T-helper 1 cell treated with Interleukin-12 subunit alpha and Interleukin-12 subunit beta and Interleukin-4 antibody, amounts not matched to agents 30 μg/mL and 1 μg/mL, for 36 hours (primary cell): ENCODE results near the gene B4GALNT1.
"Not testable (repeated sequence)": the region's sequence is repeated elsewhere in the genome, so short reads cannot be mapped to it uniquely, and the experiment has no call there.

Experiments
- H3K27ac Mint-ChIP-seq: one replicate; pipeline ENCODE4 v1.8.0; 2021; ENCODE audit warnings: mild to moderate bottlenecking, mixed read lengths
- H3K27me3 Mint-ChIP-seq: one replicate; pipeline ENCODE4 v1.8.0; 2021; ENCODE audit warnings: low read depth, mixed read lengths
- H3K36me3 Mint-ChIP-seq: one replicate; pipeline ENCODE4 v1.8.0; 2021; ENCODE audit warnings: low read depth, mixed read lengths
- H3K4me1 Mint-ChIP-seq: one replicate; pipeline ENCODE4 v1.8.0; 2021; ENCODE audit warnings: low read depth, mixed read lengths
- H3K4me3 Mint-ChIP-seq: one replicate; pipeline ENCODE4 v1.8.0; 2021; ENCODE audit warnings: mild to moderate bottlenecking, moderate library complexity, mixed read lengths
- H3K9me3 Mint-ChIP-seq: one replicate; pipeline ENCODE4 v1.8.0; 2021; ENCODE audit warnings: mixed read lengths

B4GALNT1 gene

GRCh38 chr12:57593187-57593586, 39.8 kb downstream of the B4GALNT1 start:
- H3K27me3 Mint-ChIP-seq = no peaks in the 10 kb centered on the region
- H3K4me3 Mint-ChIP-seq = no peak overlapping the region
- H3K4me1 Mint-ChIP-seq = peaks cover 22% of the 10 kb centered on the region
- H3K9me3 Mint-ChIP-seq = no peaks in the 10 kb centered on the region
- H3K36me3 Mint-ChIP-seq = peaks cover 16% of the 10 kb centered on the region
- no peak overlapping the region for H3K27ac Mint-ChIP-seq

GRCh38 chr12:57592551-57593165, 40.3 kb downstream of the B4GALNT1 start:
- no peaks in the 10 kb centered on the region for H3K9me3 Mint-ChIP-seq
- peak overlapping the region; percentile 85 for H3K4me3 Mint-ChIP-seq
- peaks cover 22% of the 10 kb centered on the region for H3K4me1 Mint-ChIP-seq
- no peaks in the 10 kb centered on the region for H3K27me3 Mint-ChIP-seq
- no peak overlapping the region for H3K27ac Mint-ChIP-seq
- H3K36me3 Mint-ChIP-seq = peaks cover 14% of the 10 kb centered on the region

- Mint-ChIP-seq H3K4me1 (peaks cover 22% of the 10 kb centered on the region), H3K27me3 (no peaks in the 10 kb centered on the region), H3K4me3 (peak overlapping the region; percentile 85), H3K36me3 (peaks cover 8% of the 10 kb centered on the region), H3K27ac (peak overlapping the region; percentile 70), H3K9me3 (no peaks in the 10 kb centered on the region)
Measured at GRCh38 chr12:57591782-57592325, 41.1 kb downstream of the B4GALNT1 start.

GRCh38 chr12:57590864-57591781, 41.9 kb downstream of the B4GALNT1 start, which contains the start of gene PIP4K2C:
Gene PIP4K2C, plus strand, starts transcription at chr12:57591192. Its CDS starts 98 bp downstream, at chr12:57591290.
- Mint-ChIP-seq H3K27ac (peak within 1 kb of the TSS; percentile 70), H3K27me3 (no peaks in the 10 kb centered on the region), H3K9me3 (no peaks in the 10 kb centered on the region), H3K4me1 (peaks cover 22% of the 10 kb centered on the region), H3K36me3 (peaks cover 5% of the 10 kb centered on the region), H3K4me3 (peak within 1 kb of the TSS; percentile 85)

- peaks cover 22% of the 10 kb centered on the region for H3K4me1 Mint-ChIP-seq
- H3K4me3 Mint-ChIP-seq = peak overlapping the region; percentile 85
- no peaks in the 10 kb centered on the region for H3K36me3 Mint-ChIP-seq
- peak overlapping the region; percentile 69 for H3K27ac Mint-ChIP-seq
- H3K27me3 Mint-ChIP-seq = no peaks in the 10 kb centered on the region
- no peaks in the 10 kb centered on the region for H3K9me3 Mint-ChIP-seq
Measured at GRCh38 chr12:57590479-57590863, 42.5 kb downstream of the B4GALNT1 start.

- H3K27me3 Mint-ChIP-seq, H3K4me3 Mint-ChIP-seq, H3K27ac Mint-ChIP-seq, H3K36me3 Mint-ChIP-seq, H3K9me3 Mint-ChIP-seq: not testable (repeated sequence)
- peaks cover 22% of the 10 kb centered on the region for H3K4me1 Mint-ChIP-seq
Measured at GRCh38 chr12:57588951-57589610, 43.9 kb downstream of the B4GALNT1 start.

GRCh38 chr12:57586832-57587429, 46.1 kb downstream of the B4GALNT1 start:
- peaks cover 5% of the 10 kb centered on the region for H3K27me3 Mint-ChIP-seq

GRCh38 chr12:57586128-57586527, 46.9 kb downstream of the B4GALNT1 start:
- H3K4me3 Mint-ChIP-seq = no peak overlapping the region
- H3K4me1 Mint-ChIP-seq = peaks cover 9% of the 10 kb centered on the region
- H3K27me3 Mint-ChIP-seq = peaks cover 5% of the 10 kb centered on the region
- H3K9me3 Mint-ChIP-seq = no peaks in the 10 kb centered on the region
- H3K36me3 Mint-ChIP-seq = no peaks in the 10 kb centered on the region
- H3K27ac Mint-ChIP-seq = no peak overlapping the region

More at GRCh38 chr12:57586832-57587429, 46.1 kb downstream of the B4GALNT1 start:
- Mint-ChIP-seq H3K36me3 (no peaks in the 10 kb centered on the region), H3K4me3 (no peak overlapping the region), H3K9me3 (no peaks in the 10 kb centered on the region), H3K4me1 (peaks cover 15% of the 10 kb centered on the region), H3K27ac (no peak overlapping the region)

GRCh38 chr12:57585156-57585555, 47.8 kb downstream of the B4GALNT1 start:
- Mint-ChIP-seq H3K36me3 (no peaks in the 10 kb centered on the region), H3K4me1 (peaks cover 4% of the 10 kb centered on the region), H3K27me3 (peaks cover 5% of the 10 kb centered on the region)

GRCh38 chr12:57584690-57585089, 48.3 kb downstream of the B4GALNT1 start:
- Mint-ChIP-seq H3K27me3 (peaks cover 5% of the 10 kb centered on the region), H3K36me3 (no peaks in the 10 kb centered on the region), H3K4me3 (no peak overlapping the region), H3K27ac (no peak overlapping the region), H3K9me3 (no peaks in the 10 kb centered on the region), H3K4me1 (peaks cover 4% of the 10 kb centered on the region)

More at GRCh38 chr12:57585156-57585555, 47.8 kb downstream of the B4GALNT1 start:
- Mint-ChIP-seq H3K9me3 (no peaks in the 10 kb centered on the region), H3K27ac (no peak overlapping the region), H3K4me3 (no peak overlapping the region)

GRCh38 chr12:57584050-57584449, 49.0 kb downstream of the B4GALNT1 start:
- H3K9me3 Mint-ChIP-seq = no peaks in the 10 kb centered on the region
- H3K27ac Mint-ChIP-seq = no peak overlapping the region
- H3K27me3 Mint-ChIP-seq = peaks cover 5% of the 10 kb centered on the region
- no peak overlapping the region for H3K4me3 Mint-ChIP-seq
- H3K4me1 Mint-ChIP-seq = peaks cover 4% of the 10 kb centered on the region
- no peaks in the 10 kb centered on the region for H3K36me3 Mint-ChIP-seq

GRCh38 chr12:57583008-57583831, 49.8 kb downstream of the B4GALNT1 start:
- H3K27ac Mint-ChIP-seq = no peak overlapping the region
- peaks cover 4% of the 10 kb centered on the region for H3K4me1 Mint-ChIP-seq
- no peaks in the 10 kb centered on the region for H3K9me3 Mint-ChIP-seq
- H3K36me3 Mint-ChIP-seq = no peaks in the 10 kb centered on the region
- no peak overlapping the region for H3K4me3 Mint-ChIP-seq
- peaks cover 5% of the 10 kb centered on the region for H3K27me3 Mint-ChIP-seq

- peaks cover 5% of the 10 kb centered on the region for H3K27me3 Mint-ChIP-seq
- H3K4me1 Mint-ChIP-seq = peaks cover 4% of the 10 kb centered on the region
- H3K36me3 Mint-ChIP-seq = no peaks in the 10 kb centered on the region
- no peaks in the 10 kb centered on the region for H3K9me3 Mint-ChIP-seq
- H3K27ac Mint-ChIP-seq = no peak overlapping the region
- no peak overlapping the region for H3K4me3 Mint-ChIP-seq
Measured at GRCh38 chr12:57582440-57582839, 50.6 kb downstream of the B4GALNT1 start.
